ENCODE results near the gene ACTL9. TPM values are rescaled to one million over a fixed set of nuclear protein-coding genes. Genes with fewer than 3 reads are reported as not detected.
"Not testable (repeated sequence)": the region's sequence is repeated elsewhere in the genome, so short reads cannot be mapped to it uniquely, and the experiment has no call there.

The ACTL9 gene
- total and polyA plus RNA-seq, 2 experiments from 2014 or later: not detected

GRCh38 chr19:8739291-8740065 is 40.9 kb upstream of the ACTL9 start:
- peaks cover 12% of the 10 kb centered on the region for H3K36me3 Mint-ChIP-seq (ENCODE audit: low read depth)

GRCh38 chr19:8738377-8738776 is 39.8 kb upstream of the ACTL9 start:
- Histone ChIP-seq H3K79me2 (replicated peaks; ENCODE audit: insufficient read depth) (no peaks in the 10 kb centered on the region), H4K20me1 (replicated peaks; ENCODE audit: insufficient read depth) (no peaks in the 10 kb centered on the region), H3K36me3 (ENCODE audit: insufficient read depth) (no peaks in the 10 kb centered on the region), H3K27ac (ENCODE audit: low read depth) (no peak overlapping the region), H3K27me3 (ENCODE audit: insufficient read depth) (no peaks in the 10 kb centered on the region), H3F3A (replicated peaks; ENCODE audit: low read depth) (no peaks in the 10 kb centered on the region), H3K4me3 (no peak overlapping the region), H3K4me1 (ENCODE audit: insufficient read depth) (no peaks in the 10 kb centered on the region), H3K4me2 (no peak overlapping the region), H3K9me2 (ENCODE audit: insufficient read depth) (no peaks in the 10 kb centered on the region), H2AFZ (no peak overlapping the region)
- Mint-ChIP-seq H3K36me3 (ENCODE audit: low read depth) (peaks cover 14% of the 10 kb centered on the region), H3K4me1 (no peaks in the 10 kb centered on the region), H3K4me3 (no peak overlapping the region), H3K9me3 (peaks cover 67% of the 10 kb centered on the region), H3K27ac (no peak overlapping the region), H3K27me3 (ENCODE audit: insufficient read depth, low read depth, poor library complexity) (peaks cover 3% of the 10 kb centered on the region)
- DNase-seq (ENCODE audit: low spot score) (no peak), ATAC-seq (no peak)
- TF ChIP-seq ZNF114 (CRISPR knock-in tag; IDR thresholded peaks at IDR 0.05) (no peak), NANOG (IDR thresholded peaks at IDR 0.05; ENCODE audit: borderline replicate concordance) (no peak), POLR2AphosphoS5 (IDR thresholded peaks at IDR 0.05; ENCODE audit: low read depth) (no peak), CTCF (conservative IDR thresholded peaks at IDR 0.05; ENCODE audit: low read depth in 2 of 2) (no peak), ETS1 (IDR thresholded peaks at IDR 0.05) (no peak), STAT1 (IDR thresholded peaks at IDR 0.05; ENCODE audit: unreplicated experiment) (no peak), ZNF331 (CRISPR knock-in tag; IDR thresholded peaks at IDR 0.05; ENCODE audit: low read depth) (no peak), REST (IDR thresholded peaks at IDR 0.05; ENCODE audit: unreplicated experiment) (no peak)

More at GRCh38 chr19:8739291-8740065, 40.9 kb upstream of the ACTL9 start:
- DNase-seq (ENCODE audit: low spot score); H2AFZ ChIP-seq; H3K79me2 ChIP-seq (replicated peaks; ENCODE audit: insufficient read depth); H3K4me2 ChIP-seq; H3K4me1 ChIP-seq (ENCODE audit: insufficient read depth); H3K4me3 Mint-ChIP-seq; H3K27ac ChIP-seq (ENCODE audit: low read depth); H3K9me2 ChIP-seq (ENCODE audit: insufficient read depth); ATAC-seq; H3F3A ChIP-seq (replicated peaks; ENCODE audit: low read depth); H4K20me1 ChIP-seq (replicated peaks; ENCODE audit: insufficient read depth); H3K27me3 Mint-ChIP-seq (ENCODE audit: insufficient read depth, low read depth, poor library complexity); H3K27me3 ChIP-seq (ENCODE audit: insufficient read depth); H3K36me3 ChIP-seq (ENCODE audit: insufficient read depth); H3K4me1 Mint-ChIP-seq; H3K4me3 ChIP-seq; H3K27ac Mint-ChIP-seq: not testable (repeated sequence)
- peaks cover 58% of the 10 kb centered on the region for H3K9me3 Mint-ChIP-seq
